ENCODE data around the gene SORCS2. TPM values are rescaled to one million over a fixed set of nuclear protein-coding genes. Genes with fewer than 3 reads are reported as not detected.

Gene SORCS2
- polyA plus RNA-seq, 1 donor from 2014 or later: 1.0 TPM

DNA sequence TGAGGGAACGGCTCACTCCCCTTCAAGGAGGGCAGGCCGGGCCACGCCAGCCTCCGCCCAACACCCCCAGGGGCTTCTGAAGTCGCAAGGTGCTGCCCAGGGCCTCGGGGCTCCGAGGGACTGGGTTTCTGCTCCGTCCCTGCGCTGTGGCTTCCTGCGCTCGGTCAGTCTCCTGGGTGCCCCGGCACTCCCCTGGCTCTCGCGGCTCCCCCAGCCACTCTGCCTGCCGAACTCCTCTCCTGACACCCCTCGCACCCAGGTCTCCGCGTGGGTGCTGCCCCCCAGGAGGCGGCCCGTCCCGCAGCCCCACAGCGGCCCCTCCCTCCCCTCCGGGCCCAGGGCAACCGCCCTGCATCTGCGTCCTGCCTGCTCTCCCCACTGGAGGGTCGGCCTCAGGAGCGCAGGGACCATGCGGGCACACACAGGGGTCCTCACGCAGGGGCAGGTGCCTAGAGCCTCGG, 595.4 kb downstream of the SORCS2 start:
- no peak overlapping the region for H3K9ac ChIP-seq (ENCODE audit: low read length)
- peaks cover 10% of the 10 kb centered on the region for H3K36me3 ChIP-seq (ENCODE audit: insufficient read depth, low read length)
- H3F3A ChIP-seq (ENCODE audit: insufficient read depth, low read length, poor library complexity, severe bottlenecking): no peaks in the 10 kb centered on the region
- H3K27me3 ChIP-seq (ENCODE audit: insufficient read depth, low read depth, low read length): no peaks in the 10 kb centered on the region
- no peaks in the 10 kb centered on the region for H3K9me3 ChIP-seq (ENCODE audit: low read length)
- TF ChIP-seq EP300 (conservative IDR thresholded peaks at IDR 0.05; ENCODE audit: poor library complexity, severe bottlenecking): no peak
- no peak for TF ChIP-seq POLR2AphosphoS5 (IDR thresholded peaks at IDR 0.05)
- no peak for TF ChIP-seq EZH2 (IDR thresholded peaks at IDR 0.05; ENCODE audit: borderline replicate concordance, insufficient read depth, low read length, poor library complexity, severe bottlenecking)
- TF ChIP-seq, protein P1, sequence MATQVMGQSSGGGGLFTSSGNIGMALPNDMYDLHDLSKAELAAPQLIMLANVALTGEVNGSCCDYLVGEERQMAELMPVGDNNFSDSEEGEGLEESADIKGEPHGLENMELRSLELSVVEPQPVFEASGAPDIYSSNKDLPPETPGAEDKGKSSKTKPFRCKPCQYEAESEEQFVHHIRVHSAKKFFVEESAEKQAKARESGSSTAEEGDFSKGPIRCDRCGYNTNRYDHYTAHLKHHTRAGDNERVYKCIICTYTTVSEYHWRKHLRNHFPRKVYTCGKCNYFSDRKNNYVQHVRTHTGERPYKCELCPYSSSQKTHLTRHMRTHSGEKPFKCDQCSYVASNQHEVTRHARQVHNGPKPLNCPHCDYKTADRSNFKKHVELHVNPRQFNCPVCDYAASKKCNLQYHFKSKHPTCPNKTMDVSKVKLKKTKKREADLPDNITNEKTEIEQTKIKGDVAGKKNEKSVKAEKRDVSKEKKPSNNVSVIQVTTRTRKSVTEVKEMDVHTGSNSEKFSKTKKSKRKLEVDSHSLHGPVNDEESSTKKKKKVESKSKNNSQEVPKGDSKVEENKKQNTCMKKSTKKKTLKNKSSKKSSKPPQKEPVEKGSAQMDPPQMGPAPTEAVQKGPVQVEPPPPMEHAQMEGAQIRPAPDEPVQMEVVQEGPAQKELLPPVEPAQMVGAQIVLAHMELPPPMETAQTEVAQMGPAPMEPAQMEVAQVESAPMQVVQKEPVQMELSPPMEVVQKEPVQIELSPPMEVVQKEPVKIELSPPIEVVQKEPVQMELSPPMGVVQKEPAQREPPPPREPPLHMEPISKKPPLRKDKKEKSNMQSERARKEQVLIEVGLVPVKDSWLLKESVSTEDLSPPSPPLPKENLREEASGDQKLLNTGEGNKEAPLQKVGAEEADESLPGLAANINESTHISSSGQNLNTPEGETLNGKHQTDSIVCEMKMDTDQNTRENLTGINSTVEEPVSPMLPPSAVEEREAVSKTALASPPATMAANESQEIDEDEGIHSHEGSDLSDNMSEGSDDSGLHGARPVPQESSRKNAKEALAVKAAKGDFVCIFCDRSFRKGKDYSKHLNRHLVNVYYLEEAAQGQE (IDR thresholded peaks at IDR 0.05; ENCODE audit: borderline replicate concordance): no peak
- no peak for TF ChIP-seq TAF1 (IDR thresholded peaks at IDR 0.05; ENCODE audit: low read depth)
- TF ChIP-seq RAD21 (conservative IDR thresholded peaks at IDR 0.05): no peak
- TF ChIP-seq SMC3 (conservative IDR thresholded peaks at IDR 0.05; ENCODE audit: poor library complexity): no peak
- TF ChIP-seq, protein P2, sequence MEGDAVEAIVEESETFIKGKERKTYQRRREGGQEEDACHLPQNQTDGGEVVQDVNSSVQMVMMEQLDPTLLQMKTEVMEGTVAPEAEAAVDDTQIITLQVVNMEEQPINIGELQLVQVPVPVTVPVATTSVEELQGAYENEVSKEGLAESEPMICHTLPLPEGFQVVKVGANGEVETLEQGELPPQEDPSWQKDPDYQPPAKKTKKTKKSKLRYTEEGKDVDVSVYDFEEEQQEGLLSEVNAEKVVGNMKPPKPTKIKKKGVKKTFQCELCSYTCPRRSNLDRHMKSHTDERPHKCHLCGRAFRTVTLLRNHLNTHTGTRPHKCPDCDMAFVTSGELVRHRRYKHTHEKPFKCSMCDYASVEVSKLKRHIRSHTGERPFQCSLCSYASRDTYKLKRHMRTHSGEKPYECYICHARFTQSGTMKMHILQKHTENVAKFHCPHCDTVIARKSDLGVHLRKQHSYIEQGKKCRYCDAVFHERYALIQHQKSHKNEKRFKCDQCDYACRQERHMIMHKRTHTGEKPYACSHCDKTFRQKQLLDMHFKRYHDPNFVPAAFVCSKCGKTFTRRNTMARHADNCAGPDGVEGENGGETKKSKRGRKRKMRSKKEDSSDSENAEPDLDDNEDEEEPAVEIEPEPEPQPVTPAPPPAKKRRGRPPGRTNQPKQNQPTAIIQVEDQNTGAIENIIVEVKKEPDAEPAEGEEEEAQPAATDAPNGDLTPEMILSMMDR (IDR thresholded peaks at IDR 0.05; ENCODE audit: poor library complexity, severe bottlenecking): no peak
- TF ChIP-seq MXI1 (conservative IDR thresholded peaks at IDR 0.05; ENCODE audit: poor library complexity, severe bottlenecking): no peak
- H3K9me2 ChIP-seq (ENCODE audit: insufficient read depth, low read length): no peaks in the 10 kb centered on the region
- H3K4me2 ChIP-seq (ENCODE audit: low read length): no peak overlapping the region
- no peaks in the 10 kb centered on the region for H4K20me1 ChIP-seq (ENCODE audit: insufficient read depth)
- no peak overlapping the region for H3K4me3 ChIP-seq (ENCODE audit: low read length)
- no peaks in the 10 kb centered on the region for H3K79me2 ChIP-seq (replicated peaks; ENCODE audit: insufficient read depth, low read length)
- H3K27ac ChIP-seq (ENCODE audit: low read length): no peak overlapping the region
- no peak overlapping the region for H2AFZ ChIP-seq (ENCODE audit: low read depth, low read length)

DNA sequence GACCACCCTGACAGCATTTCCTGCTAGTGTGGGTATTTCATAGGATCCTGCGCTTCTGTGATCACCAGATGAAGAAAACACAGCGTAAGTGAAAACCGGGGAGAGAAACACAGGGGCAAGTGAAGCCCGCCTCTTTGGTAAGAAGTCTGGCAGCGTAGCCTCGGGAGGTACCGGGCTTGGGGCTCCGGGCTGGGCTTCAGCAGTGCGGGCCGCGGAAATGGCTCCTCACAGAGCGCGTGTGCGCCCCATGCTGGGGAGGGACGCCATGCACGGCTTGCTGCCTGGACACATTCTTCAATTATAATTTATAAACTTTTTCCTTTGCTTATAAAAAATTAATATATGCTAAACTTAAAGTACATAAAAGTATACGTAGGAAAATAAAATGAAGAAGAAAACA, 595.9 kb downstream of the SORCS2 start:
- Histone ChIP-seq H3K79me2 (replicated peaks; ENCODE audit: insufficient read depth, low read length) (no peaks in the 10 kb centered on the region), H3K9me3 (ENCODE audit: low read length) (no peaks in the 10 kb centered on the region)

More for the DNA sequence above, 595.9 kb downstream of the SORCS2 start:
- Histone ChIP-seq H3K9me2 (ENCODE audit: insufficient read depth, low read length) (no peaks in the 10 kb centered on the region), H4K20me1 (ENCODE audit: insufficient read depth) (no peaks in the 10 kb centered on the region), H3K4me3 (ENCODE audit: low read length) (no peak overlapping the region), H3F3A (ENCODE audit: insufficient read depth, low read length, poor library complexity, severe bottlenecking) (no peaks in the 10 kb centered on the region), H3K27ac (ENCODE audit: low read length) (no peak overlapping the region), H2AFZ (ENCODE audit: low read depth, low read length) (no peak overlapping the region), H3K4me2 (ENCODE audit: low read length) (no peak overlapping the region), H3K27me3 (ENCODE audit: insufficient read depth, low read depth, low read length) (no peaks in the 10 kb centered on the region), H3K36me3 (ENCODE audit: insufficient read depth, low read length) (peaks cover 10% of the 10 kb centered on the region), H3K9ac (ENCODE audit: low read length) (no peak overlapping the region)
- TF ChIP-seq EZH2 (IDR thresholded peaks at IDR 0.05; ENCODE audit: borderline replicate concordance, insufficient read depth, low read length, poor library complexity, severe bottlenecking) (no peak), MXI1 (conservative IDR thresholded peaks at IDR 0.05; ENCODE audit: poor library complexity, severe bottlenecking) (no peak), RAD21 (conservative IDR thresholded peaks at IDR 0.05) (no peak), SMC3 (conservative IDR thresholded peaks at IDR 0.05; ENCODE audit: poor library complexity) (no peak), TAF1 (IDR thresholded peaks at IDR 0.05; ENCODE audit: low read depth) (no peak), POLR2AphosphoS5 (IDR thresholded peaks at IDR 0.05) (no peak), EP300 (conservative IDR thresholded peaks at IDR 0.05; ENCODE audit: poor library complexity, severe bottlenecking) (no peak)
- TF ChIP-seq, protein P1 (IDR thresholded peaks at IDR 0.05; ENCODE audit: borderline replicate concordance): no peak
- TF ChIP-seq, protein P2 (IDR thresholded peaks at IDR 0.05; ENCODE audit: poor library complexity, severe bottlenecking): no peak

Data from neural cell (in vitro differentiated cells).